Neural cell (in vitro differentiated cells): Measurements from ENCODE around the gene HHIPL1. TPM values are rescaled to one million over a fixed set of nuclear protein-coding genes. Genes with fewer than 3 reads are reported as not detected.

Source experiments
- H2AFZ ChIP-seq: fragments of 200-600, 300-800 bp; sonication (generic), shearing (Covaris generic); 2 replicates; pipeline ENCODE4 v1.6.0; 2014; ENCODE audit warnings: low read depth, mild to moderate bottlenecking, antibody characterized with exemption, low read length, moderate library complexity
- H3F3A ChIP-seq: fragments of 200-600 bp; shearing (Covaris generic); 2 replicates; pipeline ENCODE4 v1.6.1; 2016; ENCODE audit warnings: mild to moderate bottlenecking, moderate library complexity, mixed read lengths, antibody characterized with exemption, low read length; ENCODE audit not compliant: insufficient read depth, poor library complexity, severe bottlenecking
- H3K27ac ChIP-seq: fragments of 200-600, 300-800 bp; sonication (generic), shearing (Covaris generic); 2 replicates; pipeline ENCODE4 v1.5.1; 2014; ENCODE audit warnings: mild to moderate bottlenecking, low read length, moderate library complexity
- H3K27me3 ChIP-seq: fragments of 300-800, 200-600 bp; sonication (generic), shearing (Covaris generic); 2 replicates; pipeline ENCODE4 v1.6.0; 2014; ENCODE audit warnings: mild to moderate bottlenecking, low read depth, low read length, moderate library complexity; ENCODE audit not compliant: insufficient read depth
- H3K36me3 ChIP-seq: fragments of 300-800, 200-600 bp; sonication (generic), shearing (Covaris generic); 2 replicates; pipeline ENCODE4 v1.5.1; 2014; ENCODE audit warnings: mild to moderate bottlenecking, antibody characterized with exemption, low read length, moderate library complexity; ENCODE audit not compliant: insufficient read depth
- H3K4me2 ChIP-seq: fragments of 300-800, 200-600 bp; sonication (generic), shearing (Covaris generic); 2 replicates; pipeline ENCODE4 v1.6.0; 2014; ENCODE audit warnings: mild to moderate bottlenecking, low read length
- H3K4me3 ChIP-seq: fragments of 300-800, 200-600 bp; sonication (generic), shearing (Covaris generic); 2 replicates; pipeline ENCODE4 v1.5.1; 2014; ENCODE audit warnings: mild to moderate bottlenecking, low read length, moderate library complexity
- H3K79me2 ChIP-seq: fragments of 200-600 bp; shearing (Covaris generic); replicated peaks from 2 replicates; pipeline ENCODE4 v1.6.0; 2014; ENCODE audit warnings: mild to moderate bottlenecking, low read length, moderate library complexity; ENCODE audit not compliant: insufficient read depth
- H3K9ac ChIP-seq: fragments of 300-800, 200-600 bp; sonication (generic), shearing (Covaris generic); 2 replicates; pipeline ENCODE4 v1.6.1; 2016; ENCODE audit warnings: mild to moderate bottlenecking, low read length, mixed read lengths
- H3K9me2 ChIP-seq: fragments of 200-600 bp; shearing (Covaris generic); 2 replicates; pipeline ENCODE4 v1.6.1; 2016; ENCODE audit warnings: mild to moderate bottlenecking, low read length, mixed read lengths; ENCODE audit not compliant: insufficient read depth
- H3K9me3 ChIP-seq: fragments of 200-600, 300-800 bp; sonication (generic), shearing (Covaris generic); 2 replicates; pipeline ENCODE4 v1.6.1; 2016; ENCODE audit warnings: mild to moderate bottlenecking, mixed run types, low read length, moderate library complexity, mixed read lengths
- H4K20me1 ChIP-seq: fragments of 200-600 bp; shearing (Covaris generic); 2 replicates; pipeline ENCODE4 v1.6.1; 2016; ENCODE audit warnings: mild to moderate bottlenecking, mixed run types; ENCODE audit not compliant: insufficient read depth
- CTCF ChIP-seq: fragments of 450-650 bp; IDR thresholded peaks from 2 replicates; pipeline ENCODE4 v1.5.1; 2014; ENCODE audit warnings: antibody characterized with exemption, mild to moderate bottlenecking, moderate library complexity; ENCODE audit not compliant: poor library complexity, severe bottlenecking
- EP300 ChIP-seq: fragments of 450-650 bp; conservative IDR thresholded peaks from 2 replicates; pipeline ENCODE4 v1.6.1; 2014; ENCODE audit warnings: antibody characterized with exemption, mild to moderate bottlenecking, moderate library complexity; ENCODE audit not compliant: poor library complexity, severe bottlenecking
- EZH2 ChIP-seq: fragments of 200-600, 300-800 bp; shearing (Covaris generic), sonication (generic); IDR thresholded peaks from 2 replicates; pipeline ENCODE4 v1.6.1; 2014; ENCODE audit warnings: antibody characterized with exemption, low read length, borderline replicate concordance, mild to moderate bottlenecking; ENCODE audit not compliant: insufficient read depth, poor library complexity, severe bottlenecking
- MXI1 ChIP-seq: fragments of 450-650 bp; conservative IDR thresholded peaks from 2 replicates; pipeline ENCODE4 v1.6.1; 2014; ENCODE audit warnings: antibody characterized with exemption, mild to moderate bottlenecking; ENCODE audit not compliant: poor library complexity, severe bottlenecking
- POLR2AphosphoS5 ChIP-seq: IDR thresholded peaks from 2 replicates; pipeline ENCODE4 v1.6.1; 2012
- RAD21 ChIP-seq: fragments of 450-650 bp; conservative IDR thresholded peaks from 2 replicates; pipeline ENCODE4 v1.6.1; 2014; ENCODE audit warnings: antibody characterized with exemption, mild to moderate bottlenecking, moderate library complexity
- REST ChIP-seq: IDR thresholded peaks from 2 replicates; pipeline ENCODE4 v1.6.1; 2012; ENCODE audit warnings: borderline replicate concordance
- SMC3 ChIP-seq: fragments of 450-650 bp; conservative IDR thresholded peaks from 2 replicates; pipeline ENCODE4 v1.6.1; 2014; ENCODE audit warnings: antibody characterized with exemption, mild to moderate bottlenecking, moderate library complexity; ENCODE audit not compliant: poor library complexity
- TAF1 ChIP-seq: IDR thresholded peaks from 2 replicates; pipeline ENCODE4 v1.6.1; 2012; ENCODE audit warnings: low read depth
- polyA plus RNA-seq: library from polyadenylated mRNA; depleted of rRNA; stranded (reverse); fragments of >200 nt; gene quantifications from 2 replicates; pipeline ENCODE4 v1.2.3, GENCODE V29; 2014

HHIPL1 gene
- polyA plus RNA-seq, 1 donor from 2014 or later = 0.47 TPM

- Histone ChIP-seq H3K9ac (no peak overlapping the region), H3K4me2 (no peak overlapping the region), H3K27ac (no peak overlapping the region), H3K9me2 (no peaks in the 10 kb centered on the region), H3K36me3 (no peaks in the 10 kb centered on the region), H3K4me3 (no peak overlapping the region), H3K9me3 (no peaks in the 10 kb centered on the region), H3F3A (no peaks in the 10 kb centered on the region), H4K20me1 (no peaks in the 10 kb centered on the region), H3K79me2 (no peaks in the 10 kb centered on the region), H3K27me3 (no peaks in the 10 kb centered on the region), H2AFZ (no peak overlapping the region)
- TF ChIP-seq RAD21 (no peak), EP300 (no peak), CTCF (no peak), EZH2 (no peak), POLR2AphosphoS5 (no peak), SMC3 (no peak)
These were observed 33.3 kb upstream of the HHIPL1 start for GRCh38 chr14:99611646-99612045.

GRCh38 chr14:99612071-99612737, 32.7 kb upstream of the HHIPL1 start:
- no peak overlapping the region for H2AFZ ChIP-seq
- no peak overlapping the region for H3K4me3 ChIP-seq
- no peak overlapping the region for H3K27ac ChIP-seq
- no peaks in the 10 kb centered on the region for H3K9me2 ChIP-seq
- H3K9me3 ChIP-seq = no peaks in the 10 kb centered on the region
- no peaks in the 10 kb centered on the region for H3F3A ChIP-seq
- TF ChIP-seq REST = no peak
- no peak for TF ChIP-seq SMC3
- TF ChIP-seq EZH2 = no peak
- TF ChIP-seq TAF1 = no peak
- TF ChIP-seq RAD21 = no peak
- TF ChIP-seq MXI1 = no peak
- no peak for TF ChIP-seq EP300
- TF ChIP-seq POLR2AphosphoS5 = no peak
- TF ChIP-seq CTCF = no peak
- no peaks in the 10 kb centered on the region for H3K79me2 ChIP-seq
- no peaks in the 10 kb centered on the region for H3K27me3 ChIP-seq
- H4K20me1 ChIP-seq = no peaks in the 10 kb centered on the region
- no peak overlapping the region for H3K9ac ChIP-seq
- no peak overlapping the region for H3K4me2 ChIP-seq
- no peaks in the 10 kb centered on the region for H3K36me3 ChIP-seq
